Measurements from ENCODE around the gene IL13RA1. TPM values are rescaled to one million over a fixed set of nuclear protein-coding genes. Genes with fewer than 3 reads are reported as not detected.

IL13RA1 gene
- total RNA-seq, 2 donors from 2014 or later = 24.7 to 46.4 TPM

- Histone ChIP-seq H3K27ac (no peak overlapping the region), H3K27me3 (replicated peaks; ENCODE audit: insufficient read depth) (no peaks in the 10 kb centered on the region)
- no peak for DNase-seq (ENCODE audit: low spot score)
Measured at GRCh38 chrX:118825227-118825626, 97.8 kb downstream of the IL13RA1 start.

GRCh38 chrX:118839334-118839958 is 112.0 kb downstream of the IL13RA1 start:
- no peaks in the 10 kb centered on the region for H3K27me3 ChIP-seq (replicated peaks; ENCODE audit: insufficient read depth)
- H3K9me3 ChIP-seq = no peaks in the 10 kb centered on the region
- WGBS = 24% methylated on average over 10 of the region's 50 CpGs
- H3K4me3 ChIP-seq = peak overlapping the region; percentile 25 to 26
- H3K36me3 ChIP-seq = no peaks in the 10 kb centered on the region
- no peaks in the 10 kb centered on the region for H3K4me1 ChIP-seq (replicated peaks)
- DNase-seq (ENCODE audit: low spot score) = peak; percentile 35
- no peak overlapping the region for H3K27ac ChIP-seq
- intact Hi-C loops (cut with DNase I) = no loop called here
- TF ChIP-seq CTCF (IDR thresholded peaks at IDR 0.05) = peak; percentile 39 to 69 (median 65)
- peak; percentile 37 for TF ChIP-seq POLR2AphosphoS5 (IDR thresholded peaks at IDR 0.05)
- TF ChIP-seq POLR2A (IDR thresholded peaks at IDR 0.05) = no peak

More at GRCh38 chrX:118825227-118825626, 97.8 kb downstream of the IL13RA1 start:
- Histone ChIP-seq H3K4me1 (replicated peaks) (no peaks in the 10 kb centered on the region), H3K9me3 (no peaks in the 10 kb centered on the region), H3K36me3 (no peaks in the 10 kb centered on the region), H3K4me3 (no peak overlapping the region)
- no peak for TF ChIP-seq CTCF (IDR thresholded peaks at IDR 0.05)
- TF ChIP-seq POLR2A (IDR thresholded peaks at IDR 0.05) = no peak
- TF ChIP-seq POLR2AphosphoS5 (IDR thresholded peaks at IDR 0.05) = no peak
- intact Hi-C loops (cut with DNase I) = no loop called here
- WGBS = 67% methylated on average over 10 of the region's 16 CpGs

Small RNAs within 50 kb of the gene (small RNA-seq; reads per million reads assigned to genes)
- 0 reads per million in 2 donors for gene RF00566

Other genes with a start within 250 kb of the IL13RA1 start
- 1 to 10 TPM; 2.6 to 4.7 TPM for gene DOCK11, start 231.8 kb upstream of the IL13RA1 start, total RNA-seq
- gene ZCCHC12, start 96.2 kb downstream of the IL13RA1 start, total RNA-seq = under 1 TPM in 1 of 2 donors, not detected in 1; 0.74 TPM
- gene LONRF3, start 247.0 kb downstream of the IL13RA1 start, total RNA-seq = 1 to 10 TPM; 3.5 to 8.1 TPM

Measured in prostate gland (tissue), 2 donors.